K562 (cell line): ENCODE results near the gene SH2D3A. TPM values are rescaled to one million over a fixed set of nuclear protein-coding genes. Genes with fewer than 3 reads are reported as not detected.

Experiments used
- ATAC-seq: fragments of 200-7000 bp; cut with Tn5 transposase; 3 replicates; pipeline ENCODE4 v1.9.1; 2020; ENCODE audit warnings: moderate library complexity
- BruUV-seq: library from RNA; stranded (reverse); fragments of 400-500 nt; replicated peaks from 2 replicates; lab custom pipeline; 2021; lab: Mats Ljungman, UMichigan
- CTCF ChIA-PET: fragments of 300-600 bp; formaldehyde crosslinking; extraction: SDS; loops from one replicate; lab custom pipeline; 2021; ENCODE audit warnings: low intra/inter-chr PET ratio; lab: Yijun Ruan, JAX
- POLR2A ChIA-PET: fragments of 300-600, 350-650 bp; sonication (Branson Sonifier 250); formaldehyde crosslinking; extraction: SDS; loops from one replicate; lab custom pipeline; 2021; ENCODE audit warnings: antibody characterized with exemption, inconsistent platforms; lab: Yijun Ruan, JAX
- DNase-seq, 4 experiments: peaks; one replicate each; pipeline versions ENCODE4 v3.0.0 to v3.0.0-alpha.2; 2011 to 2018; ENCODE audit warnings: low spot score in 3 of 4, mixed read lengths in 3 of 4; ENCODE audit errors: extremely low read depth in 1 of 4
- FAIRE-seq: peaks from 2 replicates; lab custom pipeline; 2011; peaks lifted over from hg19 to GRCh38; lab: Jason Lieb, UNC
- H2AFZ ChIP-seq: 2 replicates; pipeline ENCODE4 v1.6.0; 2011; ENCODE audit warnings: low read depth, low read length, control low read depth, inconsistent platforms
- H3K27ac ChIP-seq: fragments of 200-600 bp; 3 replicates; pipeline ENCODE4 v1.8.0; 2011; ENCODE audit warnings: low read depth, mild to moderate bottlenecking, control low read depth, inconsistent platforms, low read length, moderate library complexity, mixed read lengths; ENCODE audit errors: extremely low read depth
- H3K27me3 ChIP-seq, 2 experiments: fragments of 300-600 bp in 1 of 2; 2 replicates in 1 of 2; 3 replicates in 1 of 2; pipeline versions ENCODE4 v1.6.0 to v1.8.0; 2011; ENCODE audit warnings: inconsistent platforms in 2 of 2, low read length in 2 of 2, mild to moderate bottlenecking in 1 of 2, mixed read lengths in 1 of 2, moderate library complexity in 1 of 2; ENCODE audit not compliant: control insufficient read depth in 2 of 2, insufficient read depth in 2 of 2
- H3K36me3 ChIP-seq: fragments of 300-600 bp; 3 replicates; pipeline ENCODE4 v1.8.0; 2011; ENCODE audit warnings: mild to moderate bottlenecking, low read length, inconsistent platforms; ENCODE audit not compliant: control insufficient read depth, insufficient read depth
- H3K4me1 ChIP-seq, 2 experiments: fragments of 200-600 bp in 1 of 2; replicated peaks in 1 of 2; 2 replicates in 1 of 2; 3 replicates in 1 of 2; pipeline versions ENCODE4 v1.5.1 to v1.8.0; 2011; ENCODE audit warnings: inconsistent platforms in 2 of 2, low read length in 2 of 2, mild to moderate bottlenecking in 1 of 2, mixed read lengths in 1 of 2, moderate library complexity in 1 of 2; ENCODE audit not compliant: control insufficient read depth in 2 of 2, insufficient read depth in 2 of 2
- H3K4me2 ChIP-seq: 2 replicates; pipeline ENCODE4 v1.6.1; 2011; ENCODE audit warnings: low read length, control low read depth, inconsistent platforms, mixed read lengths; ENCODE audit not compliant: insufficient read depth
- H3K4me3 ChIP-seq: fragments of 200-600 bp; sonication (generic), shearing (Covaris generic); 2 replicates; pipeline ENCODE4 v1.5.1; 2016; ENCODE audit warnings: control low read depth, inconsistent platforms
- H3K79me2 ChIP-seq: fragments of 200-600 bp; 3 replicates; pipeline ENCODE4 v1.8.0; 2011; ENCODE audit warnings: low read length, inconsistent platforms; ENCODE audit not compliant: control insufficient read depth, insufficient read depth
- H3K9ac ChIP-seq, 2 experiments: 2 replicates each; pipeline versions ENCODE4 v1.6.0 to v1.6.1; 2011; ENCODE audit warnings: low read depth in 2 of 2, low read length in 2 of 2, control low read depth in 1 of 2, inconsistent platforms in 1 of 2, mild to moderate bottlenecking in 1 of 2, mixed read lengths in 1 of 2; ENCODE audit not compliant: insufficient read depth in 1 of 2
- H3K9me1 ChIP-seq: one replicate; pipeline ENCODE4 v1.6.0; 2011; ENCODE audit warnings: inconsistent platforms, mild to moderate bottlenecking, low read length, moderate library complexity; ENCODE audit not compliant: control insufficient read depth, insufficient read depth
- H3K9me3 ChIP-seq: replicated peaks from 2 replicates; pipeline ENCODE4 v1.5.1; 2011; ENCODE audit warnings: low read depth, low read length, inconsistent platforms; ENCODE audit not compliant: control insufficient read depth, insufficient read depth
- H4K20me1 ChIP-seq: replicated peaks from 2 replicates; pipeline ENCODE4 v1.6.1; 2011; ENCODE audit warnings: low read length, inconsistent platforms, mixed read lengths; ENCODE audit not compliant: control insufficient read depth, insufficient read depth
- CLOCK ChIP-seq: fragments of 250-450 bp; sonication (Bioruptor Pico); IDR thresholded peaks from 2 replicates; pipeline ENCODE4 v1.4.0; 2020; ENCODE audit warnings: mild to moderate bottlenecking, moderate library complexity, borderline replicate concordance
- EGR1 ChIP-seq: fragments of 450-650 bp; conservative IDR thresholded peaks from 2 replicates; pipeline ENCODE4 v1.6.1; 2017; ENCODE audit warnings: mild to moderate bottlenecking
- ELF1 ChIP-seq: fragments of 200-800 bp; sonication (Bioruptor generic); IDR thresholded peaks from 2 replicates; pipeline ENCODE4 v1.6.1; 2016; ENCODE audit warnings: missing genetic modification characterization, missing compliant biosample characterization
- GABPA ChIP-seq: fragments of 200-800 bp; sonication (Bioruptor generic); conservative IDR thresholded peaks from 2 replicates; pipeline ENCODE4 v1.6.1; 2016; ENCODE audit warnings: low read depth, missing genetic modification characterization, missing compliant biosample characterization
- GMEB1 ChIP-seq: fragments of 250-450 bp; sonication (Bioruptor Pico); IDR thresholded peaks from 2 replicates; pipeline ENCODE4 v1.4.0; 2020; ENCODE audit warnings: mild to moderate bottlenecking
- KAT8 ChIP-seq: fragments of 450-650 bp; IDR thresholded peaks from 2 replicates; pipeline ENCODE4 v1.6.1; 2016; ENCODE audit warnings: low read depth, mild to moderate bottlenecking
- KDM4B ChIP-seq, 2 experiments: fragments of 450-650 bp in 1 of 2; sonication (generic) in 1 of 2; IDR thresholded peaks; 2 replicates each; pipeline ENCODE4 v1.6.1; 2016 to 2017; ENCODE audit warnings: borderline replicate concordance in 2 of 2, antibody characterized with exemption in 1 of 2, low read depth in 1 of 2, mild to moderate bottlenecking in 1 of 2
- MAX ChIP-seq: sonication (generic); formaldehyde crosslinking; IDR thresholded peaks from 2 replicates; pipeline ENCODE4 v1.9.0; 2022; ENCODE audit warnings: mild to moderate bottlenecking, missing genetic modification reagents
- MCM2 ChIP-seq: fragments of 450-650 bp; IDR thresholded peaks from 2 replicates; pipeline ENCODE4 v1.6.1; 2017; ENCODE audit warnings: low read depth, mild to moderate bottlenecking
- SOX6 ChIP-seq: fragments of 450-650 bp; IDR thresholded peaks from 2 replicates; pipeline ENCODE4 v1.6.1; 2014; ENCODE audit warnings: mild to moderate bottlenecking
- TAL1 ChIP-seq: fragments of 450-650 bp; IDR thresholded peaks from 2 replicates; pipeline ENCODE4 v1.6.1; 2016; ENCODE audit warnings: mild to moderate bottlenecking
- ZNF143 ChIP-seq: sonication (generic); formaldehyde crosslinking; IDR thresholded peaks from 2 replicates; pipeline ENCODE4 v1.9.0; 2022; ENCODE audit warnings: mild to moderate bottlenecking, missing genetic modification reagents
- ZNF592 ChIP-seq: fragments of 450-650 bp; IDR thresholded peaks from 2 replicates; pipeline ENCODE4 v1.6.1; 2017; ENCODE audit warnings: antibody characterized with exemption, mild to moderate bottlenecking
- WGBS: fragments of 100-300 bp; shearing (Covaris generic); methylation state at CpG from one replicate; pipeline ENCODE4 v1.1.6; 2016; ENCODE audit warnings: low coverage, mixed read lengths; ENCODE audit not compliant: insufficient coverage; ENCODE audit errors: missing lambda C conversion rate; 5-methylcytosine and 5-hydroxymethylcytosine counted together
- in situ Hi-C: fragments of 300-500 bp; cut with MboI; formaldehyde crosslinking; loops from 4 replicates; pipeline ENCODE4 v1.15.0; 2018; ENCODE audit warnings: inconsistent platforms, mixed read lengths
- intact Hi-C: fragments of 100-400 bp; cut with micrococcal nuclease; formaldehyde crosslinking; loops from 2 replicates; pipeline ENCODE4 v1.14.2; 2022
- polyA plus RNA-seq, 8 experiments: library from polyadenylated mRNA; depleted of rRNA in 4 of 8; stranded (reverse) in 5 of 8; unstranded in 3 of 8; fragments of >200 nt; fragmentation: Nextera tagmentation in 2 of 8; fragmentation: Illumina TruSeq in 1 of 8; extraction: Ambion mirVana in 2 of 8; extraction: Trizol in 1 of 8; gene quantifications; 2 replicates each; pipeline versions ENCODE4 v1.2.1 to v1.2.3, GENCODE V29; 2011 to 2014; ENCODE audit warnings: inconsistent platforms in 1 of 8, missing spikeins in 1 of 8
- total RNA-seq, 7 experiments: library from RNA; depleted of rRNA in 6 of 7; stranded (reverse); fragments of >200 nt in 6 of 7; fragmentation: Illumina TruSeq in 2 of 7; extraction: Trizol in 2 of 7; gene quantifications; 2 replicates each; pipeline versions ENCODE4 v1.2.1 to v1.2.3, GENCODE V29; 2011 to 2021; ENCODE audit warnings: low replicate concordance in 1 of 7

Gene SH2D3A
- total and polyA plus RNA-seq, 9 of the 15 experiments (the other 6 are each of a cell fraction or from before 2014, with no cell fraction given), result 0.75 to 26.3 (median 8.9) TPM

- DNase-seq (peak; percentile 36 to 46 (median 42)), FAIRE-seq (no peak), ATAC-seq (peak; percentile 63)
- WGBS, result 33% methylated on average over 17 of the region's 19 CpGs
- Histone ChIP-seq H3K4me3 (no peak overlapping the region), H3K36me3 (no peaks in the 10 kb centered on the region), H2AFZ (peak overlapping the region; percentile 95), H3K27ac (peak overlapping the region; percentile 79; the same call in 2 of the 3 replicates), H3K9me3 (no peaks in the 10 kb centered on the region), H3K4me2 (peak overlapping the region; percentile 55), H4K20me1 (no peaks in the 10 kb centered on the region), H3K4me1 (peaks cover 17 to 20% of the 10 kb centered on the region in 2 experiments), H3K79me2 (peaks cover 4% of the 10 kb centered on the region; the same call in 1 of the 3 replicates), H3K9me1 (no peaks in the 10 kb centered on the region), H3K9ac (peak overlapping the region; percentile 44 to 84; a peak in 3 of 4 replicates), H3K27me3 (no peaks in the 10 kb centered on the region)
- POLR2A ChIA-PET, result no interaction called here
- CTCF ChIA-PET, result interaction anchor here (0.6 kb wide), 1 partner anchor 27 kb away, joined by 3 read pairs; no protein-coding TSS in a partner anchor
- no TSS peak for BruUV-seq
- intact Hi-C loops, result no loop called here
- in situ Hi-C loops, result no loop called here
- no peak for TF ChIP-seq KAT8
- TF ChIP-seq CLOCK (CRISPR knock-in tag), result no peak
- no peak for TF ChIP-seq ELF1
- no peak for TF ChIP-seq TAL1
- TF ChIP-seq MAX (CRISPR knock-in tag), result peak; percentile 22; the same call in 1 of the 2 replicates
- no peak for TF ChIP-seq GMEB1 (CRISPR knock-in tag)
- TF ChIP-seq KDM4B (IDR thresholded peaks at IDR 0.05; ENCODE audit: borderline replicate concordance in 2 of 2, low read depth in 1 of 2), result peak in 1 of 2 experiments; percentile 41; a peak in 1 of 4 replicates
- TF ChIP-seq ZNF143, result 0 out of 2 replicates have a peak, but pooled peaks have one; percentile 20
- TF ChIP-seq SOX6, result no peak
- no peak for TF ChIP-seq MCM2
- TF ChIP-seq GABPA (tag), result peak; percentile 91
- no peak; the same call in none of the 2 replicates for TF ChIP-seq ZNF592
- TF ChIP-seq EGR1, result peak; percentile 46
Observed at GRCh38 chr19:6801485-6802086, 34.4 kb upstream of the SH2D3A start.
